ENCODE results near the gene FGF14.

DNA sequence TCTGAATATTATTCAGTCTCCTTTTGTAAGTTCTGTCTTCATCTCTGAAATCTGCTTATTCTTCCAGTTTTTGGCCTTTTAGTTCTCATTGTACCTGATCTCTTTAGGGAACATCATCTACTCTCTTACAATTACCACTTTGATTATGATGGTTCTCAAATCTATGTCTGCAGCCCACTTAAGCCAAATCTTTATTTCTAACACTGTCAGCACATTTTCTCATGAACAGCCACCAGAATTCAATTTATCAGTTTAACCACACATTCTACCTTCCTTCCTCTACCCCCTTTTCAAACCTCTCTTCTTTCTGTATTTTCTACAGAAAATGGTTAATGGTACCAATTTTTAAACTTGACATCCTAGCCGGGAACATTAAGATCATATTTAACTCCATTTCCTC, 175.3 kb downstream of the FGF14 start:
- TF ChIP-seq ZNF274 (IDR thresholded peaks at IDR 0.05; ENCODE audit: low read length), result no peak
- no peak for TF ChIP-seq ZNF274 (tag by site-specific recombination; IDR thresholded peaks at IDR 0.05; ENCODE audit: borderline replicate concordance)
- no peak for TF ChIP-seq ZNF138 (tag by site-specific recombination; IDR thresholded peaks at IDR 0.05; ENCODE audit: borderline replicate concordance)
- TF ChIP-seq CTCF (tag by site-specific recombination; IDR thresholded peaks at IDR 0.05), result no peak
